SU-DHL-6 (cell line): ENCODE data around the gene OPA3.

Experiments
- H2AFZ ChIP-seq: fragments of 200-600 bp; sonication (generic); 2 replicates; pipeline ENCODE4 v1.6.1; 2014; ENCODE audit warnings: low read depth, mild to moderate bottlenecking, moderate library complexity, mixed read lengths, antibody characterized with exemption, low read length; ENCODE audit not compliant: severe bottlenecking
- H3F3A ChIP-seq: fragments of 200-600 bp; shearing (Covaris generic); 2 replicates; pipeline ENCODE4 v1.6.0; 2016; ENCODE audit warnings: antibody characterized with exemption, mild to moderate bottlenecking; ENCODE audit not compliant: insufficient read depth
- H3K27ac ChIP-seq: fragments of 200-600 bp; sonication (generic); 2 replicates; pipeline ENCODE4 v1.5.1; 2016; ENCODE audit warnings: low read depth, mild to moderate bottlenecking, low read length, moderate library complexity, mixed read lengths
- H3K27me3 ChIP-seq: fragments of 200-600 bp; sonication (generic), shearing (Covaris generic); 2 replicates; pipeline ENCODE4 v1.6.0; 2014; ENCODE audit warnings: mild to moderate bottlenecking, low read length
- H3K36me3 ChIP-seq: fragments of 200-600 bp; sonication (generic); 2 replicates; pipeline ENCODE4 v1.6.1; 2014; ENCODE audit warnings: mild to moderate bottlenecking, low read length, mixed read lengths
- H3K4me2 ChIP-seq: fragments of 300-600, 200-600 bp; shearing (Covaris generic), sonication (generic); 2 replicates; pipeline ENCODE4 v1.6.0; 2014; ENCODE audit warnings: low read length, low read depth, mild to moderate bottlenecking; ENCODE audit not compliant: poor library complexity, severe bottlenecking
- H3K4me3 ChIP-seq: fragments of 200-600 bp; sonication (generic); 2 replicates; pipeline ENCODE4 v1.5.1; 2014; ENCODE audit warnings: antibody characterized with exemption, low read length, mild to moderate bottlenecking, mixed read lengths; ENCODE audit not compliant: insufficient read depth, poor library complexity, severe bottlenecking
- H3K79me2 ChIP-seq: fragments of 200-600 bp; sonication (generic); 2 replicates; pipeline ENCODE4 v1.6.1; 2014; ENCODE audit warnings: mild to moderate bottlenecking, low read length, moderate library complexity; ENCODE audit not compliant: insufficient read depth
- H3K9ac ChIP-seq: fragments of 200-600 bp; sonication (generic); 2 replicates; pipeline ENCODE4 v1.7.0; 2014; ENCODE audit warnings: mild to moderate bottlenecking, low read length
- H3K9me2 ChIP-seq: fragments of 200-600 bp; sonication (generic); replicated peaks from 2 replicates; pipeline ENCODE4 v1.6.1; 2014; ENCODE audit warnings: low read length; ENCODE audit not compliant: insufficient read depth
- H3K9me3 ChIP-seq: fragments of 200-600 bp; sonication (generic); 2 replicates; pipeline ENCODE4 v1.6.1; 2014; ENCODE audit warnings: low read length, mixed read lengths; ENCODE audit not compliant: insufficient read depth
- H4K20me1 ChIP-seq: fragments of 200-600 bp; sonication (generic); 2 replicates; pipeline ENCODE4 v1.6.1; 2014; ENCODE audit warnings: low read depth, mild to moderate bottlenecking, antibody characterized with exemption, low read length, moderate library complexity, mixed read lengths
- CTCF ChIP-seq: fragments of 200-600 bp; sonication (generic); IDR thresholded peaks from one replicate; pipeline ENCODE4 v1.5.1; 2017; ENCODE audit warnings: antibody characterized with exemption, mild to moderate bottlenecking, low read length, moderate library complexity; ENCODE audit not compliant: insufficient read depth, poor library complexity, severe bottlenecking
- EZH2phosphoT487 ChIP-seq: fragments of 200-600 bp; sonication (generic), shearing (Covaris generic); conservative IDR thresholded peaks from 2 replicates; pipeline ENCODE4 v1.6.1; 2018; ENCODE audit warnings: mild to moderate bottlenecking, antibody characterized with exemption, low read length, moderate library complexity, mixed read lengths

Gene OPA3

GRCh38 chr19:45515081-45515624, 69.4 kb downstream of the OPA3 start:
- no peak for TF ChIP-seq CTCF
- no peak for TF ChIP-seq EZH2phosphoT487
- H3K79me2 ChIP-seq, result peaks cover 25% of the 10 kb centered on the region; the same call in 1 of the 2 replicates
- H2AFZ ChIP-seq, result no peak overlapping the region
- no peaks in the 10 kb centered on the region for H3K9me3 ChIP-seq
- H3K36me3 ChIP-seq, result no peaks in the 10 kb centered on the region
- no peaks in the 10 kb centered on the region for H3K9me2 ChIP-seq
- H3K27ac ChIP-seq, result peak overlapping the region; percentile 79
- peak overlapping the region; percentile 34 for H3K4me2 ChIP-seq
- H4K20me1 ChIP-seq, result no peaks in the 10 kb centered on the region
- H3K9ac ChIP-seq, result peak overlapping the region; percentile 1; the same call in 1 of the 2 replicates
- no peak overlapping the region for H3K4me3 ChIP-seq
- peaks cover 10% of the 10 kb centered on the region for H3F3A ChIP-seq
- no peaks in the 10 kb centered on the region for H3K27me3 ChIP-seq

- Histone ChIP-seq H4K20me1 (no peaks in the 10 kb centered on the region), H2AFZ (no peak overlapping the region), H3K36me3 (no peaks in the 10 kb centered on the region), H3K9ac (peak overlapping the region; percentile 1; the same call in 1 of the 2 replicates), H3F3A (peaks cover 16% of the 10 kb centered on the region), H3K4me3 (no peak overlapping the region), H3K9me3 (no peaks in the 10 kb centered on the region), H3K9me2 (no peaks in the 10 kb centered on the region), H3K79me2 (peaks cover 30% of the 10 kb centered on the region; the same call in 1 of the 2 replicates), H3K27me3 (no peaks in the 10 kb centered on the region), H3K4me2 (peak overlapping the region; percentile 34), H3K27ac (peak overlapping the region; percentile 79)
- TF ChIP-seq CTCF, result no peak
- TF ChIP-seq EZH2phosphoT487, result no peak
Observed at GRCh38 chr19:45514376-45515051, 70.1 kb downstream of the OPA3 start.

- Histone ChIP-seq H2AFZ (no peak overlapping the region), H3K9me3 (no peaks in the 10 kb centered on the region), H3K9ac (no peak overlapping the region), H3K36me3 (no peaks in the 10 kb centered on the region), H4K20me1 (no peaks in the 10 kb centered on the region), H3K9me2 (no peaks in the 10 kb centered on the region), H3K4me2 (no peak overlapping the region), H3K4me3 (no peak overlapping the region), H3K27me3 (no peaks in the 10 kb centered on the region), H3F3A (peaks cover 21% of the 10 kb centered on the region), H3K79me2 (peaks cover 45% of the 10 kb centered on the region), H3K27ac (no peak overlapping the region)
- TF ChIP-seq CTCF (no peak), EZH2phosphoT487 (no peak)
Observed at GRCh38 chr19:45512881-45513483, 71.6 kb downstream of the OPA3 start.
